Adrenal gland (tissue), 12 donors: ENCODE measurements around the gene GREM2. TPM values are rescaled to one million over a fixed set of nuclear protein-coding genes. Genes with fewer than 3 reads are reported as not detected.

Experiments used
- DNase-seq, 7 donors: peaks; one replicate each; pipeline ENCODE4 v3.0.0-alpha.2; 2019 to 2020
- H3K27ac ChIP-seq, 5 donors: fragments of 200-600 bp; sonication (generic) in 4 of 5; 1 replicate in 3 of 5; 2 replicates in 2 of 5; pipeline versions ENCODE4 v1.5.1 to v1.8.0; 2016 to 2020; ENCODE audit warnings: mild to moderate bottlenecking in 1 of 5
- H3K27me3 ChIP-seq: fragments of 200-600 bp; 2 replicates; pipeline ENCODE4 v1.8.0; 2021
- H3K36me3 ChIP-seq, 2 donors: fragments of 200-600 bp; replicated peaks in 1 of 2; 1 replicate in 1 of 2; 2 replicates in 1 of 2; pipeline versions ENCODE4 v1.5.1 to v1.8.0; 2018 to 2022
- H3K4me1 ChIP-seq, 2 donors: fragments of 200-600 bp; replicated peaks in 1 of 2; 1 replicate in 1 of 2; 2 replicates in 1 of 2; pipeline versions ENCODE4 v1.5.1 to v1.8.0; 2018 to 2021
- H3K4me3 ChIP-seq, 4 donors: fragments of 200-600 bp; sonication (generic) in 3 of 4; one replicate each; pipeline ENCODE4 v1.5.1; 2016 to 2018
- H3K9me3 ChIP-seq, 3 donors: fragments of 200-600 bp; sonication (generic) in 1 of 3; replicated peaks in 1 of 3; 1 replicate in 2 of 3; 2 replicates in 1 of 3; pipeline versions ENCODE4 v1.5.1 to v1.8.0; 2016 to 2021
- POLR2A ChIP-seq, 2 donors: fragments of 450-650 bp; IDR thresholded peaks; one replicate each; pipeline ENCODE4 v1.6.1; 2017; ENCODE audit warnings: antibody characterized with exemption in 2 of 2, mild to moderate bottlenecking in 2 of 2, moderate library complexity in 1 of 2
- WGBS, 4 donors: extraction: QIAGEN DNeasy Blood & Tissue Kit in 2 of 4; methylation state at CpG; one replicate each; pipeline versions ENCODE4 v1.1.5 to v1.1.7; 2013 to 2017; 5-methylcytosine and 5-hydroxymethylcytosine counted together
- intact Hi-C, 2 donors: fragments of 100-400 bp; cut with DNase I; formaldehyde crosslinking; loops; one replicate each; pipeline versions ENCODE4 v1.14.1 to v1.15.0; 2022 to 2023
- polyA plus RNA-seq, 3 donors: library from polyadenylated mRNA; stranded (reverse); fragments of 200-250 nt in 2 of 3; fragments of 350-450 nt in 1 of 3; fragmentation: Illumina TruSeq in 1 of 3; extraction: RNeasy Lipid Tissue Mini Kit (QIAGEN cat#74804) in 1 of 3; gene quantifications; one replicate each; pipeline ENCODE4 v1.2.3, GENCODE V29; 2013 to 2014
- total RNA-seq, 9 donors: library from RNA; depleted of rRNA in 4 of 9; stranded (reverse); fragments of >200 nt in 4 of 9; fragments of 120-200 nt in 1 of 9; fragmentation: NEBNext Ultra II Directional in 1 of 9; extraction: Animal tissue kit (Norgen Biotek cat#: 25700) in 1 of 9; gene quantifications; one replicate each; pipeline versions ENCODE4 v1.1.0 to v1.2.4, GENCODE V29; 2013 to 2023
- TF ChIP-seq, protein P1 (sequence below), 6 experiments: fragments of 450-650 bp in 4 of 6; fragments of 200-600 bp in 2 of 6; sonication (generic) in 1 of 6; IDR thresholded peaks; 1 replicate in 5 of 6; 2 replicates in 1 of 6; pipeline versions ENCODE4 v1.5.1 to v1.8.0; 2016 to 2021; ENCODE audit warnings: antibody characterized with exemption in 6 of 6, mild to moderate bottlenecking in 2 of 6, moderate library complexity in 1 of 6
- donor health status: healthy with polysubstance abuse.
- donor health status: Bipolar disorder and iron deficiency.
- donor health status: DM: yes; HTN: yes; CAD: no.
- donor health status: DM: no; HTN: no; CAD: no.
- donor health status: DM: no; HTN: no; CAD: no.
- donor health status: DM: yes; HTN: yes; CAD: no.

The GREM2 gene
- total and polyA plus RNA-seq, 12 donors = 0.39 to 3.2 (median 0.68) TPM

DNA sequence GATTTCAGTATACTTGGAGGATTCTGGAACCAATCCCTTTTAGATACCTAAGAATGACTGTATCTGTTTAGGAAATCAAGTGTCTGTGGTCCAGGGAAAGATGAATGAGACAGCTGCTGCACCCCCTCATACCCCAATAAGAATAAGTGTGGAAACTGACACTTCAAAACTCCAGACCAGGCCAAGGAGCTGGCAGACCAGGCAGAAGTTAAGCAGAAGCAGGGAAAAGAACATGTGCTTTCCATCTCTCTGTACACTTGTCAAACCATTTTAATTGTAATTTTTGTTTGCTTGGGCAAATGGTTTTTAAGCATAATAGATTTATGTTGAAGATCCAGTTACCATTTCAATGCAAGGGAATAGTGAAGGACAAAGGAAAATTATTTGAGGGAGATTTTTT, 100.2 kb downstream of the GREM2 start:
- TF ChIP-seq POLR2A (IDR thresholded peaks at IDR 0.05) = no peak
- TF ChIP-seq, protein P1, sequence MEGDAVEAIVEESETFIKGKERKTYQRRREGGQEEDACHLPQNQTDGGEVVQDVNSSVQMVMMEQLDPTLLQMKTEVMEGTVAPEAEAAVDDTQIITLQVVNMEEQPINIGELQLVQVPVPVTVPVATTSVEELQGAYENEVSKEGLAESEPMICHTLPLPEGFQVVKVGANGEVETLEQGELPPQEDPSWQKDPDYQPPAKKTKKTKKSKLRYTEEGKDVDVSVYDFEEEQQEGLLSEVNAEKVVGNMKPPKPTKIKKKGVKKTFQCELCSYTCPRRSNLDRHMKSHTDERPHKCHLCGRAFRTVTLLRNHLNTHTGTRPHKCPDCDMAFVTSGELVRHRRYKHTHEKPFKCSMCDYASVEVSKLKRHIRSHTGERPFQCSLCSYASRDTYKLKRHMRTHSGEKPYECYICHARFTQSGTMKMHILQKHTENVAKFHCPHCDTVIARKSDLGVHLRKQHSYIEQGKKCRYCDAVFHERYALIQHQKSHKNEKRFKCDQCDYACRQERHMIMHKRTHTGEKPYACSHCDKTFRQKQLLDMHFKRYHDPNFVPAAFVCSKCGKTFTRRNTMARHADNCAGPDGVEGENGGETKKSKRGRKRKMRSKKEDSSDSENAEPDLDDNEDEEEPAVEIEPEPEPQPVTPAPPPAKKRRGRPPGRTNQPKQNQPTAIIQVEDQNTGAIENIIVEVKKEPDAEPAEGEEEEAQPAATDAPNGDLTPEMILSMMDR (IDR thresholded peaks at IDR 0.05) = no peak
- Histone ChIP-seq H3K4me1 (no peaks in the 10 kb centered on the region), H3K27me3 (no peaks in the 10 kb centered on the region), H3K4me3 (no peak overlapping the region), H3K36me3 (no peaks in the 10 kb centered on the region), H3K27ac (no peak overlapping the region), H3K9me3 (no peaks in the 10 kb centered on the region)
- intact Hi-C loops = no loop called here
- no peak for DNase-seq

DNA sequence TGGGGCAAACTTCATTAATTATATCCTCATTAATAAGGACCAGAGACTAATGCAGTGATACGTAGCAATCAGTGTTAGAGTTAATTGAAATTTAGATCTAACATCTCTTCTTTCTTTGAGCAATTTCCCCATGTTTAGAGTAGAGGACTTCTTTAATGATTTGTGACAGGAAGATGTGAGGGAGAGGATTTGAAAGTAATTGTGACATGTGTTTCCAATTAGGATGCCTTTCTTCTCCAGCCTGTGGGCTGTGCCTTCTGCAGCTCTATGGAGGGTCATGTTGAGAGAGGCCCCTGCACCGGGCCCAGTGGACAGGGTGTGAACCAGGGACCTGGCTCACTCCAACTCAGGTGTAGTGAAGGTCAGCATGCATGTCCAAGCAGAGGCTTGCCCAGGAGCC, 103.0 kb downstream of the GREM2 start:
- WGBS, 4 donors = 55 to 66% (median 60%) methylated on average over 2 of the region's 2 CpGs
- no peak overlapping the region for H3K4me3 ChIP-seq
- intact Hi-C loops = no loop called here
- H3K4me1 ChIP-seq = no peaks in the 10 kb centered on the region
- no peak for TF ChIP-seq POLR2A (IDR thresholded peaks at IDR 0.05)
- TF ChIP-seq, protein P1 (IDR thresholded peaks at IDR 0.05) = no peak
- H3K36me3 ChIP-seq = no peaks in the 10 kb centered on the region
- no peaks in the 10 kb centered on the region for H3K9me3 ChIP-seq
- DNase-seq = no peak
- H3K27ac ChIP-seq = no peak overlapping the region
- no peaks in the 10 kb centered on the region for H3K27me3 ChIP-seq

DNA sequence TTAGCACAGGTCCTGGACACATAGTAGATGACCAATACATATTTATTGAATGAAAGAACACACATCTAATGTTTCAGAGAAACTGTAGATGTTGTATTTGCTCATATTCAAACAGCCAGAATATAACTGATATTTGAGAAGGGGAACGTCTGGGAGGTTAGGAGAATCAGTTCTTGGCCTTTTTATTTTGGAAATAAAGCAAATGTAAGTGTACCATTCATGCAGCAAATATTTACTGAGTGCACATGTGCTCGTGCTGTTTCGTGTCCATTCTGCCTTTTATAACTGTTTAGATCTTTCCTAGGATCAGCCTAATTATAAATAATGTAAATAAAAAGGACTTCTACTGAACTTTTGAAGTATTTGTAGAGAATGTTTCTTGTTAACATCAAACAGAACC, 103.8 kb downstream of the GREM2 start:
- 58 to 72% (median 65%) methylated on average over 3 of the region's 3 CpGs for WGBS, 4 donors
- Histone ChIP-seq H3K4me3 (no peak overlapping the region), H3K36me3 (no peaks in the 10 kb centered on the region)

DNA sequence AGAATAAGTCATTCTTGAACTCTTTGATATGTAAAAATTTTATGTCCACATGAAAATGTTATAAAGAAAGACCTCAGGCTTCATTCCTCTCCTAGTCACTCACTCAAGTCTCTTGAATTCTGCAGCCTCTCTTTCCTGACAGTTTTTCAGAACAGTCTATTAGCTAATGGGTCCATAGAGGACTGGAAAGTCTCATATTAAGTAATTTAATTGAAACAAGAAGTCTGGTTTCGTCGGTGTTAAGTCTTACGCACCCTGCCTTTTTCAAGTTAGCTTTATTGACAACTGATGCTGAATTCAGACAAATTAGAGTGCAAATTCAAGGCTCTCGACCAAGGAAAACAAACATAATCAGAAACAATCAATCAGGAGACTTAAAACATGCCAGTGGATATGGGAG, 105.8 kb downstream of the GREM2 start:
- Histone ChIP-seq H3K9me3 (no peaks in the 10 kb centered on the region), H3K36me3 (no peaks in the 10 kb centered on the region), H3K27me3 (no peaks in the 10 kb centered on the region), H3K27ac (no peak overlapping the region), H3K4me3 (no peak overlapping the region), H3K4me1 (no peaks in the 10 kb centered on the region)
- intact Hi-C loops = no loop called here
- no peak for DNase-seq
- no peak for TF ChIP-seq POLR2A (IDR thresholded peaks at IDR 0.05)
- TF ChIP-seq, protein P1 (IDR thresholded peaks at IDR 0.05) = no peak
- WGBS, 4 donors = 69 to 80% (median 77%) methylated on average over 4 of the region's 4 CpGs

More for the DNA sequence above, 103.8 kb downstream of the GREM2 start:
- H3K9me3 ChIP-seq = no peaks in the 10 kb centered on the region
- H3K27ac ChIP-seq = no peak overlapping the region
- no peaks in the 10 kb centered on the region for H3K27me3 ChIP-seq
- TF ChIP-seq POLR2A (IDR thresholded peaks at IDR 0.05) = no peak
- TF ChIP-seq, protein P1 (IDR thresholded peaks at IDR 0.05) = no peak
- DNase-seq = no peak
- no peaks in the 10 kb centered on the region for H3K4me1 ChIP-seq
- intact Hi-C loops = no loop called here
